OCI-LY7 (cell line): ENCODE data around the gene ATP4A.

Source experiments
- CTCF ChIP-seq: fragments of 200-600 bp; sonication (generic); conservative IDR thresholded peaks from 2 replicates; pipeline ENCODE4 v1.5.1; 2014; ENCODE audit warnings: mild to moderate bottlenecking, antibody characterized with exemption, low read length, moderate library complexity, mixed read lengths
- EZH2phosphoT487 ChIP-seq: fragments of 200-600 bp; sonication (generic); IDR thresholded peaks from 2 replicates; pipeline ENCODE4 v1.6.1; 2018; ENCODE audit warnings: low read depth, borderline replicate concordance, mild to moderate bottlenecking, mixed run types, antibody characterized with exemption, low read length, moderate library complexity, mixed read lengths

DNA sequence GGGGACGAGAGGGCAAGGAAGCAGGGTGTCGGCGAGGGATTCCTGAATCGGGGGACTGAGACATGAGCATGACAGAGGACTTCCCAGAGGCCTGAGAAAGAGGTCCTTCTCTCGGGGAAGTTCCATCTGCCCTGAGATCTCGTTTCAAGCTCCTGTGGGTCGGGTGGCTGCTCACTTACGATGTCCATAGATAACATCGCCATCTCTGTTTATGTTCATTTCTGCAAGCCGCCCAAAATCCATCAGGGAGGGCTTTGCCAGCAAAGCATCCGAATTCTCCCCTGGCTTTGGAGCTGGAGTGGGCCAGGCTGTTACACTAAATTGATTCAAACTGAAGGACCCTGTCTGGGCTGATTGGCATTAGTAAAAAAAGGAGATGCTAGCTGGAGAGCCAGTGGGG is 55.9 kb downstream of the ATP4A start:
- TF ChIP-seq CTCF (no peak), EZH2phosphoT487 (no peak)
